PC-3 (cell line): ENCODE measurements around the gene ZNF462.

Source experiments
- EZH2 ChIP-seq: fragments of 300-600 bp; sonication (generic); IDR thresholded peaks from one replicate; pipeline ENCODE4 v1.6.1; 2017; ENCODE audit warnings: antibody characterized with exemption, mild to moderate bottlenecking, low read length; ENCODE audit not compliant: unreplicated experiment
- EZH2phosphoT487 ChIP-seq: fragments of 300-600 bp; sonication (generic); IDR thresholded peaks from 2 replicates; pipeline ENCODE4 v1.6.1; 2018; ENCODE audit warnings: mild to moderate bottlenecking, antibody characterized with exemption, low read length, borderline replicate concordance
- TF ChIP-seq, protein P1 (sequence below): fragments of 300-600 bp; sonication (generic); conservative IDR thresholded peaks from 2 replicates; pipeline ENCODE4 v1.5.1; 2017; ENCODE audit warnings: antibody characterized with exemption, low read depth, mild to moderate bottlenecking, low read length

DNA sequence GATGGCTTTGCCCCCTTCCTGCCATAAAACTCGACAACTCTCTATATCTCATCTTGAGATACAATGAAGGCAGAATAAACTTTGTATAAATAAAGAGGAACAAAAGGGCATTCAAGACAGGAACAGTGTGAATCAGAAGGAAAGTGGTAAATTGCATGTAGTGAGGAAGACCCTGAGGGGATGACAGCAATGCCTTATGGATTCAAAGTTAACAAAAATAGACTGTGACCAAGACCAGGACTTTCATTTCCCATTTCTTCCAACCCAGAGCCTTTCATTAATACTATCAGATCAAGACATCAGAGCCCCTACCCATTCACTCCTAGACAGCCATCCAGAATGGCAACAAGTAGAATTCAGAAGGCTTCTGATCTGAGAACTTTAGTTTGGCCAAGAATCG, 46.4 kb upstream of the ZNF462 start:
- TF ChIP-seq, protein P1, sequence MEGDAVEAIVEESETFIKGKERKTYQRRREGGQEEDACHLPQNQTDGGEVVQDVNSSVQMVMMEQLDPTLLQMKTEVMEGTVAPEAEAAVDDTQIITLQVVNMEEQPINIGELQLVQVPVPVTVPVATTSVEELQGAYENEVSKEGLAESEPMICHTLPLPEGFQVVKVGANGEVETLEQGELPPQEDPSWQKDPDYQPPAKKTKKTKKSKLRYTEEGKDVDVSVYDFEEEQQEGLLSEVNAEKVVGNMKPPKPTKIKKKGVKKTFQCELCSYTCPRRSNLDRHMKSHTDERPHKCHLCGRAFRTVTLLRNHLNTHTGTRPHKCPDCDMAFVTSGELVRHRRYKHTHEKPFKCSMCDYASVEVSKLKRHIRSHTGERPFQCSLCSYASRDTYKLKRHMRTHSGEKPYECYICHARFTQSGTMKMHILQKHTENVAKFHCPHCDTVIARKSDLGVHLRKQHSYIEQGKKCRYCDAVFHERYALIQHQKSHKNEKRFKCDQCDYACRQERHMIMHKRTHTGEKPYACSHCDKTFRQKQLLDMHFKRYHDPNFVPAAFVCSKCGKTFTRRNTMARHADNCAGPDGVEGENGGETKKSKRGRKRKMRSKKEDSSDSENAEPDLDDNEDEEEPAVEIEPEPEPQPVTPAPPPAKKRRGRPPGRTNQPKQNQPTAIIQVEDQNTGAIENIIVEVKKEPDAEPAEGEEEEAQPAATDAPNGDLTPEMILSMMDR: no peak
- TF ChIP-seq EZH2 (no peak), EZH2phosphoT487 (no peak)
